Measurements from ENCODE around the gene CCDC137.

CCDC137 gene

GRCh38 chr17:81683208-81683583 lies 16.7 kb downstream of the CCDC137 start:
- no peak for DNase-seq (ENCODE audit: low spot score)

- peak; percentile 98 for DNase-seq (ENCODE audit: low spot score)
Observed at GRCh38 chr17:81683584-81684441, 17.3 kb downstream of the CCDC137 start, which contains the start of the genes ARL16 and HGS. TSS of gene ARL16 (minus strand) at chr17:81683797. CDS start at chr17:81683753, 44 bp downstream. TSS of gene HGS (plus strand) at chr17:81684011. CDS start at chr17:81684067, 56 bp downstream.

- DNase-seq (ENCODE audit: low spot score) = peak; percentile 37
Observed at GRCh38 chr17:81684442-81684911, 17.9 kb downstream of the CCDC137 start.

- DNase-seq (ENCODE audit: low spot score) = peak; percentile 36
Observed at GRCh38 chr17:81685108-81685507, 18.6 kb downstream of the CCDC137 start.

GRCh38 chr17:81686614-81687013 lies 20.1 kb downstream of the CCDC137 start:
- DNase-seq (ENCODE audit: low spot score) = no peak

- DNase-seq (ENCODE audit: low spot score) = no peak
Observed at GRCh38 chr17:81687770-81688541, 21.4 kb downstream of the CCDC137 start.

- DNase-seq (ENCODE audit: low spot score) = no peak
Observed at GRCh38 chr17:81688616-81689015, 22.1 kb downstream of the CCDC137 start.

GRCh38 chr17:81690066-81690465 lies 23.5 kb downstream of the CCDC137 start:
- DNase-seq (ENCODE audit: low spot score) = no peak

GRCh38 chr17:81690549-81690948 lies 24.0 kb downstream of the CCDC137 start:
- DNase-seq (ENCODE audit: low spot score) = no peak

- DNase-seq (ENCODE audit: low spot score) = no peak
Observed at GRCh38 chr17:81691196-81691595, 24.7 kb downstream of the CCDC137 start.

GRCh38 chr17:81691608-81692007 lies 25.1 kb downstream of the CCDC137 start:
- no peak for DNase-seq (ENCODE audit: low spot score)

- no peak for DNase-seq (ENCODE audit: low spot score)
Observed at GRCh38 chr17:81693509-81694210, 27.1 kb downstream of the CCDC137 start.

- no peak for DNase-seq (ENCODE audit: low spot score)
Observed at GRCh38 chr17:81694810-81695209, 28.3 kb downstream of the CCDC137 start.

GRCh38 chr17:81695211-81695610 lies 28.7 kb downstream of the CCDC137 start:
- DNase-seq (ENCODE audit: low spot score) = no peak

- no peak for DNase-seq (ENCODE audit: low spot score)
Observed at GRCh38 chr17:81695801-81696200, 29.3 kb downstream of the CCDC137 start.

GRCh38 chr17:81696218-81696941 lies 29.8 kb downstream of the CCDC137 start:
- DNase-seq (ENCODE audit: low spot score) = no peak

- DNase-seq (ENCODE audit: low spot score) = no peak
Observed at GRCh38 chr17:81697261-81698044, 30.9 kb downstream of the CCDC137 start.

- DNase-seq (ENCODE audit: low spot score) = no peak
Observed at GRCh38 chr17:81700353-81701287, 34.1 kb downstream of the CCDC137 start.

- DNase-seq (ENCODE audit: low spot score) = no peak
Observed at GRCh38 chr17:81701288-81702071, 34.9 kb downstream of the CCDC137 start.
